HepG2 (cell line): Measurements from ENCODE around the gene LBR. TPM values are rescaled to one million over a fixed set of nuclear protein-coding genes. Genes with fewer than 3 reads are reported as not detected.

Experiments used
- ARNTL ChIP-seq: sonication (generic); formaldehyde crosslinking; IDR thresholded peaks from 2 replicates; pipeline ENCODE4 v1.4.0; 2020; ENCODE audit warnings: mild to moderate bottlenecking, missing genetic modification reagents
- GZF1 ChIP-seq: sonication (generic); formaldehyde crosslinking; IDR thresholded peaks from 2 replicates; pipeline ENCODE4 v1.5.1; 2020; ENCODE audit warnings: mild to moderate bottlenecking, missing genetic modification reagents
- HNRNPL ChIP-seq: fragments of 200-400 bp; formaldehyde crosslinking; IDR thresholded peaks from 2 replicates; pipeline ENCODE4 v1.6.1; 2017; ENCODE audit warnings: mild to moderate bottlenecking, low read depth, low read length
- KDM5B ChIP-seq: sonication (generic); formaldehyde crosslinking; IDR thresholded peaks from 2 replicates; pipeline ENCODE4 v1.4.0; 2020; ENCODE audit warnings: missing genetic modification reagents, mild to moderate bottlenecking, borderline replicate concordance
- NFAT5 ChIP-seq: sonication (generic); formaldehyde crosslinking; IDR thresholded peaks from 2 replicates; pipeline ENCODE4 v1.4.0; 2020; ENCODE audit warnings: missing genetic modification reagents
- NR2F6 ChIP-seq, 2 experiments: IDR thresholded peaks; 2 replicates each; pipeline ENCODE4 v1.6.1; 2016; ENCODE audit warnings: antibody characterized with exemption in 1 of 2, mild to moderate bottlenecking in 1 of 2
- PHF8 ChIP-seq: sonication (generic); formaldehyde crosslinking; IDR thresholded peaks from 2 replicates; pipeline ENCODE4 v1.5.0; 2020; ENCODE audit warnings: missing genetic modification reagents
- PRDM15 ChIP-seq: sonication (generic); formaldehyde crosslinking; IDR thresholded peaks from 2 replicates; pipeline ENCODE4 v1.4.0; 2020; ENCODE audit warnings: missing genetic modification reagents
- SAP130 ChIP-seq: IDR thresholded peaks from 2 replicates; pipeline ENCODE4 v1.6.1; 2016; ENCODE audit warnings: low read depth
- SATB2 ChIP-seq: sonication (generic); formaldehyde crosslinking; IDR thresholded peaks from 2 replicates; pipeline ENCODE4 v1.5.0; 2020; ENCODE audit warnings: missing genetic modification reagents
- YEATS2 ChIP-seq: sonication (generic); formaldehyde crosslinking; IDR thresholded peaks from 2 replicates; pipeline ENCODE4 v1.4.0; 2020; ENCODE audit warnings: missing genetic modification reagents, borderline replicate concordance
- ZNF138 ChIP-seq: sonication (generic); formaldehyde crosslinking; IDR thresholded peaks from 2 replicates; pipeline ENCODE4 v1.5.0; 2020; ENCODE audit warnings: mild to moderate bottlenecking, low read depth, missing genetic modification reagents
- ZNF44 ChIP-seq: sonication (generic); formaldehyde crosslinking; IDR thresholded peaks from 2 replicates; pipeline ENCODE4 v1.5.1; 2020; ENCODE audit warnings: mild to moderate bottlenecking, missing genetic modification reagents
- ZNF484 ChIP-seq: sonication (generic); formaldehyde crosslinking; IDR thresholded peaks from 2 replicates; pipeline ENCODE4 v1.5.1; 2020; ENCODE audit warnings: mild to moderate bottlenecking, low read depth, missing genetic modification reagents, borderline replicate concordance
- ZNF572 ChIP-seq: sonication (generic); formaldehyde crosslinking; IDR thresholded peaks from 2 replicates; pipeline ENCODE4 v1.5.1; 2020; ENCODE audit warnings: mild to moderate bottlenecking, missing genetic modification reagents
- ZNF589 ChIP-seq: sonication (generic); formaldehyde crosslinking; conservative IDR thresholded peaks from 2 replicates; pipeline ENCODE4 v1.8.0; 2022; ENCODE audit warnings: mild to moderate bottlenecking, moderate library complexity, missing genetic modification reagents
- ZNF598 ChIP-seq: sonication (generic); formaldehyde crosslinking; IDR thresholded peaks from 2 replicates; pipeline ENCODE4 v1.5.1; 2020; ENCODE audit warnings: mild to moderate bottlenecking, missing genetic modification reagents, borderline replicate concordance
- ZNF670 ChIP-seq: sonication (generic); formaldehyde crosslinking; IDR thresholded peaks from 2 replicates; pipeline ENCODE4 v1.8.0; 2022; ENCODE audit warnings: mild to moderate bottlenecking, missing genetic modification reagents, borderline replicate concordance
- ZNF746 ChIP-seq: sonication (generic); formaldehyde crosslinking; IDR thresholded peaks from 2 replicates; pipeline ENCODE4 v1.8.0; 2022; ENCODE audit warnings: mild to moderate bottlenecking, missing genetic modification reagents
- ZNF772 ChIP-seq: sonication (generic); formaldehyde crosslinking; IDR thresholded peaks from 2 replicates; pipeline ENCODE4 v1.5.0; 2020; ENCODE audit warnings: mild to moderate bottlenecking, missing genetic modification reagents
- polyA plus RNA-seq, 8 experiments: library from polyadenylated mRNA; depleted of rRNA in 3 of 8; stranded (reverse) in 7 of 8; unstranded in 1 of 8; fragments of >200 nt; fragmentation: Illumina TruSeq in 4 of 8; extraction: Trizol in 4 of 8; gene quantifications; 2 replicates each; pipeline versions ENCODE4 v1.2.1 to v1.2.3, GENCODE V29; 2011 to 2016; ENCODE audit warnings: low read depth in 4 of 8, missing spikeins in 1 of 8, mixed read lengths in 1 of 8; ENCODE audit not compliant: insufficient read depth in 1 of 8
- total RNA-seq, 5 experiments: library from RNA; depleted of rRNA; stranded (reverse); fragments of >200 nt; fragmentation: Illumina TruSeq; extraction: Trizol; gene quantifications; 2 replicates each; pipeline ENCODE4 v1.2.3, GENCODE V29; 2016; ENCODE audit warnings: low read depth in 1 of 5

LBR gene
- total and polyA plus RNA-seq, 2 of the 13 experiments (the other 11 are each of a cell fraction or from before 2014, with no cell fraction given) = 38.9 to 76.7 TPM

GRCh38 chr1:225426395-225427234, 1.2 kb downstream of the LBR start (continued):
- peak; percentile 34; the same call in 1 of the 2 replicates for TF ChIP-seq PRDM15 (CRISPR knock-in tag)
- no peak for TF ChIP-seq ZNF484 (CRISPR knock-in tag)
- peak; percentile 96 for TF ChIP-seq GZF1 (CRISPR knock-in tag)
- TF ChIP-seq NFAT5 (CRISPR knock-in tag) = 0 out of 2 replicates have a peak, but pooled peaks have one; percentile 46
- peak; percentile 35; the same call in 1 of the 2 replicates for TF ChIP-seq SAP130
- TF ChIP-seq ZNF44 = 0 out of 2 replicates have a peak, but pooled peaks have one; percentile 63
- TF ChIP-seq KDM5B (CRISPR knock-in tag) = peak; percentile 31; the same call in 1 of the 2 replicates
- peak; percentile 82; the same call in 1 of the 2 replicates for TF ChIP-seq ZNF598
- TF ChIP-seq ZNF138 (CRISPR knock-in tag) = peak; percentile 59; the same call in 1 of the 2 replicates
- no peak for TF ChIP-seq YEATS2 (CRISPR knock-in tag)
- TF ChIP-seq ZNF670 = no peak
- no peak for TF ChIP-seq ARNTL
- TF ChIP-seq ZNF772 = no peak; the same call in 1 of the 2 replicates
- no peak for TF ChIP-seq NR2F6 (IDR thresholded peaks at IDR 0.05)
- TF ChIP-seq NR2F6 (CRISPR knock-in tag; IDR thresholded peaks at IDR 0.05) = 0 out of 2 replicates have a peak, but pooled peaks have one; percentile 8
- 0 out of 2 replicates have a peak, but pooled peaks have one; percentile 38 for TF ChIP-seq ZNF589 (CRISPR knock-in tag)
- TF ChIP-seq PHF8 (CRISPR knock-in tag) = peak; percentile 33; the same call in 1 of the 2 replicates
- 0 out of 2 replicates have a peak, but pooled peaks have one; percentile 45 for TF ChIP-seq ZNF746
- TF ChIP-seq SATB2 (CRISPR knock-in tag) = 0 out of 2 replicates have a peak, but pooled peaks have one; percentile 46
- TF ChIP-seq HNRNPL = peak; percentile 78; the same call in 1 of the 2 replicates
- peak; percentile 67; the same call in 1 of the 2 replicates for TF ChIP-seq ZNF572 (CRISPR knock-in tag)
